HCT116 (cell line): Measurements from ENCODE around the gene NFASC.

Source experiments
- CTCF ChIP-seq, 3 experiments: fragments of 200-600 bp in 1 of 3; sonication (generic) in 1 of 3; IDR thresholded peaks in 2 of 3; conservative IDR thresholded peaks in 1 of 3; 2 replicates each; pipeline ENCODE4 v1.5.1; 2012 to 2017; ENCODE audit warnings: low read depth in 2 of 3, low read length in 2 of 3, antibody characterized with exemption in 1 of 3, borderline replicate concordance in 1 of 3, control low read depth in 1 of 3, mild to moderate bottlenecking in 1 of 3, mixed read lengths in 1 of 3, mixed run types in 1 of 3, moderate library complexity in 1 of 3; ENCODE audit not compliant: insufficient read depth in 1 of 3
- EGR1 ChIP-seq: IDR thresholded peaks from 2 replicates; pipeline ENCODE4 v1.6.1; 2012; ENCODE audit warnings: low read depth
- EZH2 ChIP-seq: fragments of 200-600 bp; sonication (generic); IDR thresholded peaks from 2 replicates; pipeline ENCODE4 v1.6.1; 2017; ENCODE audit warnings: antibody characterized with exemption, mixed run types
- EZH2phosphoT487 ChIP-seq: fragments of 200-600 bp; IDR thresholded peaks from 2 replicates; pipeline ENCODE4 v1.6.1; 2018; ENCODE audit warnings: antibody characterized with exemption, borderline replicate concordance
- JUND ChIP-seq: IDR thresholded peaks from 2 replicates; pipeline ENCODE4 v1.6.1; 2012
- MAX ChIP-seq: IDR thresholded peaks from 2 replicates; pipeline ENCODE4 v1.6.1; 2012
- POLR2A ChIP-seq: IDR thresholded peaks from 2 replicates; pipeline ENCODE4 v1.7.0; 2011; ENCODE audit warnings: borderline replicate concordance; ENCODE audit not compliant: insufficient read depth, insufficient read length; ENCODE audit errors: extremely low read depth
- RAD21 ChIP-seq: IDR thresholded peaks from 2 replicates; pipeline ENCODE4 v1.6.1; 2012; ENCODE audit warnings: low read depth, mild to moderate bottlenecking
- REST ChIP-seq: IDR thresholded peaks from 2 replicates; pipeline ENCODE4 v1.6.1; 2012; ENCODE audit warnings: low read depth
- SIN3A ChIP-seq: IDR thresholded peaks from 2 replicates; pipeline ENCODE4 v1.6.1; 2012; ENCODE audit warnings: low read depth
- SP1 ChIP-seq: IDR thresholded peaks from 2 replicates; pipeline ENCODE4 v1.6.1; 2012; ENCODE audit warnings: low read depth
- SRF ChIP-seq: IDR thresholded peaks from 2 replicates; pipeline ENCODE4 v1.6.1; 2012; ENCODE audit warnings: low read depth
- ZBTB33 ChIP-seq: IDR thresholded peaks from 2 replicates; pipeline ENCODE4 v1.6.1; 2011; ENCODE audit warnings: mild to moderate bottlenecking, low read length, moderate library complexity; ENCODE audit not compliant: insufficient replicate concordance; ENCODE audit errors: extremely low read depth

GRCh38 chr1:204929487-204930154 lies 59.0 kb downstream of the NFASC start:
- TF ChIP-seq JUND (no peak), CTCF (IDR thresholded peaks at IDR 0.05 in 2 of 3, conservative IDR thresholded peaks at IDR 0.05 in 1 of 3; ENCODE audit: borderline replicate concordance in 1 of 3, insufficient read depth in 1 of 3, low read depth in 2 of 3, low read length in 2 of 3) (no peak), EZH2 (no peak), EGR1 (no peak), REST (no peak), POLR2A (no peak), SP1 (no peak), SIN3A (no peak), SRF (no peak), RAD21 (no peak), ZBTB33 (no peak), MAX (no peak), EZH2phosphoT487 (no peak)
